Spleen (tissue), 11 donors: Measurements from ENCODE around the gene SIRPA. TPM values are rescaled to one million over a fixed set of nuclear protein-coding genes. Genes with fewer than 3 reads are reported as not detected.

ENCODE experiments used
- DNase-seq: peaks from one replicate; pipeline ENCODE4 v3.0.0-alpha.2; 2020
- H3K27ac ChIP-seq, 8 donors: fragments of 200-600 bp; sonication (generic) in 7 of 8; 1 replicate in 4 of 8; 2 replicates in 4 of 8; pipeline versions ENCODE4 v1.5.0 to v1.8.0; 2016 to 2021; ENCODE audit warnings: inconsistent platforms in 4 of 8, mild to moderate bottlenecking in 4 of 8, moderate library complexity in 1 of 8
- H3K27me3 ChIP-seq, 7 donors: fragments of 200-600 bp; sonication (generic) in 6 of 7; replicated peaks in 1 of 7; 1 replicate in 4 of 7; 2 replicates in 3 of 7; pipeline versions ENCODE4 v1.5.0 to v1.8.0; 2016 to 2021; ENCODE audit warnings: inconsistent platforms in 3 of 7, mild to moderate bottlenecking in 1 of 7
- H3K36me3 ChIP-seq, 6 donors: fragments of 200-600 bp; sonication (generic) in 5 of 6; 1 replicate in 4 of 6; 2 replicates in 2 of 6; pipeline versions ENCODE4 v1.5.0 to v1.8.0; 2016 to 2021; ENCODE audit warnings: inconsistent platforms in 2 of 6
- H3K4me1 ChIP-seq, 6 donors: fragments of 200-600 bp; sonication (generic) in 5 of 6; 1 replicate in 3 of 6; 2 replicates in 3 of 6; pipeline versions ENCODE4 v1.5.0 to v1.8.0; 2016 to 2021; ENCODE audit warnings: inconsistent platforms in 3 of 6
- H3K4me3 ChIP-seq, 8 donors: fragments of 200-600 bp; sonication (generic) in 7 of 8; 1 replicate in 4 of 8; 2 replicates in 4 of 8; pipeline versions ENCODE4 v1.5.0 to v1.8.0; 2016 to 2021; ENCODE audit warnings: inconsistent platforms in 4 of 8, mild to moderate bottlenecking in 4 of 8, moderate library complexity in 2 of 8
- H3K9me3 ChIP-seq, 8 donors: fragments of 200-600 bp; sonication (generic) in 7 of 8; 1 replicate in 4 of 8; 2 replicates in 4 of 8; pipeline versions ENCODE4 v1.5.0 to v1.8.0; 2016 to 2021; ENCODE audit warnings: inconsistent platforms in 4 of 8
- CTCF ChIP-seq, 11 experiments: fragments of 200-600 bp in 7 of 11; fragments of 450-650 bp in 4 of 11; sonication (generic) in 4 of 11; IDR thresholded peaks in 8 of 11; conservative IDR thresholded peaks in 3 of 11; 1 replicate in 7 of 11; 2 replicates in 4 of 11; pipeline versions ENCODE4 v1.4.0 to v1.8.0; 2016 to 2021; ENCODE audit warnings: antibody characterized with exemption in 11 of 11, inconsistent platforms in 4 of 11, mild to moderate bottlenecking in 1 of 11
- POLR2A ChIP-seq, 3 donors: fragments of 450-650 bp; IDR thresholded peaks; one replicate each; pipeline ENCODE4 v1.5.1; 2017; ENCODE audit warnings: antibody characterized with exemption in 3 of 3, mild to moderate bottlenecking in 1 of 3
- POLR2AphosphoS5 ChIP-seq, 3 donors: sonication (generic); formaldehyde crosslinking; IDR thresholded peaks; one replicate each; pipeline ENCODE4 v1.5.1; 2017; ENCODE audit warnings: antibody characterized with exemption in 3 of 3
- WGBS, 5 donors: extraction: QIAGEN DNeasy Blood & Tissue Kit in 3 of 5; methylation state at CpG; one replicate each; pipeline versions ENCODE4 v1.1.5 to v1.1.7; 2013 to 2018; 5-methylcytosine and 5-hydroxymethylcytosine counted together
- intact Hi-C: fragments of 100-400 bp; cut with DNase I; formaldehyde crosslinking; loops from one replicate; pipeline ENCODE4 v1.15.0; 2023; ENCODE audit warnings: low total_unique reads
- polyA plus RNA-seq, 3 donors: library from polyadenylated mRNA; stranded (reverse); fragments of 200-250 nt; gene quantifications; one replicate each; pipeline ENCODE4 v1.2.1, GENCODE V29; 2013
- total RNA-seq, 7 donors: library from RNA; depleted of rRNA in 3 of 7; stranded (reverse); fragments of >200 nt in 3 of 7; fragmentation: NEBNext Ultra II Directional in 4 of 7; extraction: Animal tissue kit (Norgen Biotek cat#: 25700) in 4 of 7; gene quantifications; one replicate each; pipeline versions ENCODE4 v1.1.0 to v1.2.1, GENCODE V29; 2016 to 2021
- donor health status: healthy with polysubstance abuse.
- donor health status: DM: no; HTN: no; CAD: no; lungs with moderate emphysema.
- donor health status: DM: no; HTN: no; CAD: no.
- donor health status: Bipolar disorder and iron deficiency.
- donor health status: healthy.
- donor health status: DM: no; HTN: no; CAD: no.
- donor health status: DM: yes; HTN: yes; CAD: no.

SIRPA gene
- total and polyA plus RNA-seq, 10 donors: 9.8 to 104 (median 38.4) TPM

GRCh38 chr20:1971893-1972586 is 76.8 kb downstream of the SIRPA start:
- TF ChIP-seq POLR2AphosphoS5 (IDR thresholded peaks at IDR 0.05) (no peak), CTCF (IDR thresholded peaks at IDR 0.05 in 8 of 11, conservative IDR thresholded peaks at IDR 0.05 in 3 of 11) (no peak), POLR2A (IDR thresholded peaks at IDR 0.05) (no peak)
- no peak for DNase-seq
- intact Hi-C loops: no loop called here
- Histone ChIP-seq H3K9me3 (no peaks in the 10 kb centered on the region), H3K27me3 (peaks cover 0 to 28% (median 0%) of the 10 kb centered on the region in 7 donors), H3K4me3 (no peak overlapping the region), H3K4me1 (no peaks in the 10 kb centered on the region), H3K36me3 (no peaks in the 10 kb centered on the region), H3K27ac (no peak overlapping the region)
- WGBS, 5 donors: 80 to 88% (median 84%) methylated on average over 5 of the region's 5 CpGs

GRCh38 chr20:1973601-1974440 is 78.6 kb downstream of the SIRPA start:
- intact Hi-C loops: no loop called here
- H3K27me3 ChIP-seq: peaks cover 0 to 31% (median 0%) of the 10 kb centered on the region in 7 donors

GRCh38 chr20:1975291-1975690 is 80.1 kb downstream of the SIRPA start:
- Histone ChIP-seq H3K4me1 (no peaks in the 10 kb centered on the region), H3K27me3 (peaks cover 0 to 46% (median 3%) of the 10 kb centered on the region in 7 donors), H3K4me3 (no peak overlapping the region), H3K9me3 (no peaks in the 10 kb centered on the region), H3K27ac (no peak overlapping the region), H3K36me3 (no peaks in the 10 kb centered on the region)
- DNase-seq: no peak
- intact Hi-C loops: no loop called here
- WGBS, 5 donors: 88 to 96% (median 92%) methylated on average over 11 of the region's 11 CpGs
- TF ChIP-seq POLR2A (IDR thresholded peaks at IDR 0.05) (no peak), POLR2AphosphoS5 (IDR thresholded peaks at IDR 0.05) (no peak), CTCF (IDR thresholded peaks at IDR 0.05 in 8 of 11, conservative IDR thresholded peaks at IDR 0.05 in 3 of 11) (no peak)

More at GRCh38 chr20:1973601-1974440, 78.6 kb downstream of the SIRPA start:
- Histone ChIP-seq H3K27ac (no peak overlapping the region), H3K4me3 (no peak overlapping the region), H3K9me3 (no peaks in the 10 kb centered on the region), H3K4me1 (no peaks in the 10 kb centered on the region), H3K36me3 (no peaks in the 10 kb centered on the region)
- no peak for DNase-seq
- TF ChIP-seq POLR2A (IDR thresholded peaks at IDR 0.05) (no peak), CTCF (IDR thresholded peaks at IDR 0.05 in 8 of 11, conservative IDR thresholded peaks at IDR 0.05 in 3 of 11) (no peak), POLR2AphosphoS5 (IDR thresholded peaks at IDR 0.05) (no peak)
- 61 to 85% (median 75%) methylated on average over 15 of the region's 15 CpGs for WGBS, 5 donors
